Measurements from ENCODE around the gene TUBGCP5.

- TF ChIP-seq CTCF (conservative IDR thresholded peaks at IDR 0.05) (no peak), EZH2 (IDR thresholded peaks at IDR 0.05; ENCODE audit: low read depth) (no peak)
Observed at GRCh38 chr15:22950256-22950990, 88.9 kb downstream of the TUBGCP5 start.
